Stimulated activated CD4-positive, alpha-beta T cell treated with anti-CD3 and anti-CD28 coated beads, Interleukin-4, amount 100 ng/mL, for 48 hours (primary cell): ENCODE measurements around the gene MCM5.
"Not testable (repeated sequence)": the region's sequence is repeated elsewhere in the genome, so short reads cannot be mapped to it uniquely, and the experiment has no call there.

Experiments used
- DNase-seq, 2 donors: peaks; one replicate each; pipeline ENCODE4 v3.0.0-alpha.2; 2020; ENCODE audit warnings: low read depth in 2 of 2

MCM5 gene

DNA sequence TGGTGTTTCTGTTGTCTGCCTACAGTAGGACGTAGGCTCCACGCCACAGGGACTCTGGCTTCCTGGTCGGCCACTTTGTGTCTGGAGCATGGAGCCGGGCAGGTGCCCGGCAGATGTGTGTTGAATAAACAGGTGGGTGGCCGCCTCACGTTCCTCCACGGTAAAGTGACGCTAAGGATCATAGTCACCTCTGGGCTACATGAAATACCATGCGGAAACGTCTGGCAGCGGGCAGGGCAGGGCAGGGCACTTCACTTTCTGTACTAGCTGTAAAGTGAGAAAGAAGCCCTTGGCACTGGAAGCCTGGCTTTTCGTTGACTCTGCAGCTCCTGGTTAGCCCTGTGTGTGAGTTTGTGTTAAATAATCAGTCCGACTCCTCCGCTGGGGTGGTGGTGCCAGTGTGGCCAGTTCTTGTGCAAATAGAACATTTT lies 52.4 kb downstream of the MCM5 start:
- no peak for DNase-seq

DNA sequence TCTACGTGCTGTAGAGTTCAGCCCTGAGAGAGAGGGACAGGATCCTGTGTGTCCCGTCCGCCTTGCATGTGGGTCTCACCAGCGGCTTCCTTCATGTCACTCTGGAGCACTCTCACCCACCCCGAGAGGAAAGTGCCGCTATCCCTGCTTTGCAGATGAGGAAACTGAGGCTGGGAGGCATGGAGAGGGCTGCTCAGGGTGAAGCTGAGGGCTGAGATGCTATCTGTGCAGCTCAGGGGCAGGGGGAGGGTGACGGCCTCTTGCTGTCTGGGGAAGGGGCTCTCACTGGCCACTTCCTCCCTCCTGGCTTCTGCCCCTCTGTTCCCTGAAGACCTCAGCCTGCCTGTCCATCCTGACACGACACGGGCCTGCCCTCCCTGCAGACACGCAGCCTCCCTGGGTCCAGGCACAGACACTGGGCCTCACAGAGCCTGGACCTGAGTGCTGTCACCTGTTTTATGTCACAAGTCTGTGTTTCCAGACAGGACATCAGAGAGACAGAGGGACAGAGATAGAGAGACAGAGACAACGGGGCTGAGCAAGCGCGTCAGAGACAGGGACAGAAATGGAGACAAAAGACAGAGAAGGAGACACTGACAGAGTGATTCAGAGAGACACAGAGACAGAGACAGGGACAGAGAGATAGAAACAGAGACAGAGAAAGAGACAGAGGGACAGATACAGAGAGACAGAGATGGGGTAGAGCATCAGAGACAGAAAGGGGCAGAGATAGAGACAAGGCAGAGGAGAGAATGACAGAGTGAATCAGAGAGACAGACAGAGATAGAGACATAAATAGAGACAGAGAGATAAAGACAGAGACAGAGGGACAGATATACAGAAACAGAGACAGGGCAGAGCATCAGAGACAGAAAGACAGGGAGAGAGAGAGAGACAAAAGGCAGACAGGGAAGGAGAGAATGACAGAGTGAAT lies 53.1 kb downstream of the MCM5 start:
- DNase-seq: no peak

- no peak for DNase-seq
Measured at GRCh38 chr22:35454416-35455054, 54.6 kb downstream of the MCM5 start.

DNA sequence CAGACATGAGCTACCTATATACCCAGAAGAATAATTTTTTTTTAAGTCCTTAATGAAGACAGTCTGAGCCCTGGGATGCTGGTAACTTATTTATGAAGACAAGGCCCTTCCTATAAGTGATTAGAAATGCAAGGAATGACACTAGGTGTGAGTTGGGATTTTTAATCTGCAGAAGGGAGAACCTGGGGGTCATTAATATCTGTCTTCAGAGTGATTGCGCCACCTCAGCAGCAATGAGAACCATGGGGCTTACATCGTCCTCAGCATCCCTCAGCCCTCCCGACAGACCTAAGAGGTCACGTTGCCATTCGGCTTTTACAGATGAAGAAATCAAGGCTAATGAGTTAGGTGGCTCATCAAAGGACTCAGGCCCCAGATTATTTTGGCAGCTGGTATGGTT lies 55.6 kb downstream of the MCM5 start:
- DNase-seq: no peak

DNA sequence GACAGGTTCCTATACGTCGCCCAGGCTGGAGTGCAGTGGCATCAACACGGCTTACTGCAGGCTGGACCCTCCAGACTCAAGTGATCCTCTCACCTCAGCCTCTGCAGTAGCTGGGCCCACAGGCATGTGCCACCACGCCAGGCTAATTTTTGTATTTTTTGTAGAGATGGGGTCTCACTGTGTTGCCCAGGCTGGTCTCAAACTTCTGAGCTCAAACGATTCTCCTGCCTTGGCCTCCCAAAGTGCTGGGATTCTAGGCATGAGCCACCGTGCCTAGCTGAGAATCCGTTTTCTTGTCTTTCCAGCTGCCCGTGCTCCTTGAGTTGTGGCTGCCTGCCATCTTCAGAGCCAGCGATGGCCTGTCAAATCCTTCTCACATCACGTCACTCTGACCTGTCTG lies 56.8 kb downstream of the MCM5 start:
- no peak for DNase-seq

DNA sequence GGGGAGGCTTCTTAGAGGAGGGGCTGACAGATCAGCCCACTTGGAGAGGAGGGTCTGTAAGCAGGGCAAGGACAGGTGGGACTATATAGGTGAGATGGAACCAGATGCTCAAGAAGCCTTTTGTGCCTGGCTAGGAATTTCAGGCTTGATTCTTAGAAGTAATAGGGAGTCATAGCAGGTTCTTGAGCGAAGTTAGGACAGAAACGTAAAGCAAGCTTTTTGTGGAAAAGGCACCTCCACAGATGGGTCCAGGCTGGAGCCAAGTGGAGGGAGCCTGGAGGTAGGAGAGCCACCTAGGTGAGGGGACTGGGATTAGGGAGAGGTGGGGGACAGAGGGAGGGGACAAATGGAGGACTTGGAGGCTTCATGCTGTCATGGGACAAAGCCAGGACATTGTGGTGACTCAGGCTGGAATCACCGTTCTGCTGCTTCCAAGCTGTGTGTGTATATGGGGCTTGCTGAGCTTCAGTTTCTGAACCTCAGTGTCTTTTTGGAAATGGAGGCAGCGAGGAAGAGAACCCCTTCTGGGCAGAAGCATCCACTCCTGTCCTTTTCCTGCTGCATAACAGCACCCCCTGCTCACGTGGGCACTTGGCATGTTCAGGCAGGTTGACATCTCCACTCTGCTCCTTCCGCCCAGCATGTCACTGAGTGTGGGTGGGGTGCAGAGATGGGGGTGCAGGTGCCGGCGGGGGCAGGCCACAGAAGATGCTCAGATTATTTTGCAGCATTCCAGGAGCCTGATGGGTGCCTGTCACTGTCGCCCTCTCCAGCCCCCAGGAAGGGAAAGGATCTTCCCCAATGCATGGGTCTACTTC lies 58.0 kb downstream of the MCM5 start:
- DNase-seq: no peak

DNA sequence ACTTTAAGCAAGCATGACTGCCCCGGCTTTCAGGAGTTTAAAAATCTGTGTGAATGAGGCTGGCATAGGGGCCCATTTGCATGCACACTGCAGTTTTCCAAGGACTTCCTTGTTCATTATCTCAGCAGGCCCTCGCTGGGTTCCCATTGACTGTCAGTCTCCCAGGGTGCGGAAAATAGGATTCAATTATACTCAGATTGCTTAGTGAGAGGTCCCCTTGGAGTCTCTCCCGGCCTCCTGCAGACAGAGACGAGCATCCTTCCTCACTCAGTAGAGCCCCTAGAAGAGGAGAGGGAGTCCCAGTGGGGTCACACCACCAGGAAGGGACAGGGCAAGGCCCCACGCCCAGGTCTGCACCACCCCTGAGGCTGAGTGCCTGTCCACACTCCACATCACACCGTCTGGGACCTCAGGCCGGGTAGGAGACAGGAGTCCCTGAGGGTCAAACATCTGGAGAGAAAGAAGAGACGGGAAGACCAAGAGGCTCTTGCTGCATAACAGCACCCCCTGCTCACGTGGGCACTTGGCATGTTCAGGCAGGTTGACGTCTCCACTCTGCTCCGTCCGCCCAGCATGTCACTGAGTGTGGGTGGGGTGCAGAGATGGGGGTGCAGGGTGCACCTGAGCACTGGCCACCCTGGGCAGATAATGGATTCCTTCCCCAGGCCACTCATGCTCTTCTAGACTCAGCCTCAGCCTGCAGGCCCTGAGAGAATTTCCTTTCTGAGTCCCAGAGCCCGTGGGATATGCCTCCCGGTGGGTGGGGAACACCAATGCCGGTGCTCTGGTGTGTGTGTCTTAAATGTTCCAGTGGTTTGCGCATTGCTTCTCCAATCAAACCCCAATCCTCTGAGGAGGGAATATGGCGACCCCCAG lies 58.8 kb downstream of the MCM5 start:
- DNase-seq: no peak

- no peak for DNase-seq
Measured at GRCh38 chr22:35459423-35459894, 59.5 kb downstream of the MCM5 start.

DNA sequence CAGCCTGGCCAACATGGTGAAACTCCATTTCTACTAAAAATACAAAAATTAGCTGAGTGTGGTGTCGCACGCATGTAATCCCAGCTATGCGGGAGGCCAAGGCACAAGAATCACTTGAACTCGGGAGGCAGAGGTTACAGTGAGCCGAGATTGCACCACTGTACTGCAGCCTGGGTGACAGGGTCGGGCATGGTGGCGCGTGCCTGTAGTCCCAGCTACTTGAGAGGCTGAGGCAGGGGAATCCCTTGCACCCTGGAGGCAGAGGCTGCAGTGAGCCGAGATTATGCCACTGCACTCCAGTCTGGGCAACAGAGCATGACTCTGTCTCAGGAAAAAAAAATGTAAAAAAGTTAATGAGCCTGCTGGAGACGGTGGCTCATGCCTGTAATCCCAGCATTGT lies 60.0 kb downstream of the MCM5 start:
- DNase-seq: not testable (repeated sequence)

DNA sequence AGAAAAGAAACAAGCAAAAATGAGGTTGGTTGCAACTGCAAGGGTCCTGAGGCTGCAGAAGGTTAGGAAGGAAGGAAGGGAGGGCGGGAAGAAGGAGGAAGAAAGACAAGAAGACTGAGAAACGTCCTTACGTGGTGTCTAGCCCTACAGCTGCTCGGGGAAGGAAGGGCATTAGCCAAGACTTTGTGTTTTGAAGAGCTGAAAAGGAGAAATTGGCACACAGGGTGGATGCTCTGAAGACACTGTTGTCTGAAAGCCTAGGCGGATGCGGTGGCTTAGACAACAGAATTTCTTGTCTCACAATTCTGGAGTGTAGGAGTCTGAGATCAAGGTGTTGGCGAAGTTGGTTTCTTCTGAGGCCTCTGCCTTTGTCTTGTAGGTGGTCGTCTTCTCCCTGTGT lies 60.7 kb downstream of the MCM5 start:
- DNase-seq: no peak

DNA sequence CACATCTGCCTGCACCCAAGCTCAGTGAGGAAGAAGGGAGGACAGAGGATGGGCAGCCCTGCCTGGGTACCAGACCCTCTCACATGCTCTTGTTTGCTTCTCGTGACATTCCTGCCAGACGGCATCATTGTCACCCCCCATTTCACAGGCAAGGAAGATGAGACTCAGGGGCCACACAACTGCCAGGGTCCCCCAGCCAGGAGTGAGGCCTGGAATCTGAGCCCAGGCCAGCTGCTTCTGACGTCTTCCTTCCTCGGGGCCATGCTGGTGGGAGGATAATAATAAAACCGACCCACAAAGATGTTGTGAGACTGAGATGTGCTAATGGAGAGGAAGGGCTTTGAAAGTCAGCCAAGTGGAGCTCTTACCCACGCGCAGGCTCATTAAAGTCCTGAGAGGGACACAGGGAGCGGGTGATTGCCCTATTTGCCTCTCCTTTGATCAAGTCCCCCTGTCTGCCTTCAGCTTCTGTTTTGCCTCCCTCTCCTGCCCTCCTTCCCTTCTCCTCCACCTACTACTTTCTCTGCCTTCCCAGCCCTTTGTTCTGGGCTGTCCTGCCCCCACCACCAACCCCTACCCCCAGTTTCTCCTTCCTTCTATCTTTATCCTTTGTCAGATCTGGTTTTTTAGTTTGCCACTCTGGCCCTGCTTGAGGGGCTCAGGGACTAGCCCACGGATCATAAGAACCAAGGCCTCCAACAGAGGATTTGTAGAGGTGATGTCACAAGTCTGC lies 62.7 kb downstream of the MCM5 start:
- DNase-seq: no peak

- DNase-seq: no peak
Measured at GRCh38 chr22:35463231-35463933, 63.4 kb downstream of the MCM5 start.

DNA sequence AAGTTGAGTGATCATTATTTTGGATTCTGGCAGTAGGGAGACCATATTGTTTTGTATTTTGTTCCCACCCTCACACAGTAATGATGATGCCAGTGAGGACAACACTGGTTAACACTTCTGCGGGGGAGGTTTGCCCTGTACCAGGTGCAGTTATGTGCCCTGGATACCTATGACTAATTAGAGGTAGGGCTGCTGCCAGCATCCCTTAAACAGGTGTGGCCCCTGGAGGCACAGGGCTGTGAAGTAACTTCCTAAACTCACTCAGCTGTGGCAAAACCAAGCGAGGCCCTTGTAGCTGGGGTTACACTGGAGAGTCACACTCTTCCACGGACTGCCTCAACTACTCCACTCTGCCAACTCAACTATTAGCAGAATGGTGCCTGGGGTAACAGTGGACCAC lies 64.5 kb downstream of the MCM5 start:
- DNase-seq: no peak

- DNase-seq: no peak
Measured at GRCh38 chr22:35465109-35465701, 65.3 kb downstream of the MCM5 start.

DNA sequence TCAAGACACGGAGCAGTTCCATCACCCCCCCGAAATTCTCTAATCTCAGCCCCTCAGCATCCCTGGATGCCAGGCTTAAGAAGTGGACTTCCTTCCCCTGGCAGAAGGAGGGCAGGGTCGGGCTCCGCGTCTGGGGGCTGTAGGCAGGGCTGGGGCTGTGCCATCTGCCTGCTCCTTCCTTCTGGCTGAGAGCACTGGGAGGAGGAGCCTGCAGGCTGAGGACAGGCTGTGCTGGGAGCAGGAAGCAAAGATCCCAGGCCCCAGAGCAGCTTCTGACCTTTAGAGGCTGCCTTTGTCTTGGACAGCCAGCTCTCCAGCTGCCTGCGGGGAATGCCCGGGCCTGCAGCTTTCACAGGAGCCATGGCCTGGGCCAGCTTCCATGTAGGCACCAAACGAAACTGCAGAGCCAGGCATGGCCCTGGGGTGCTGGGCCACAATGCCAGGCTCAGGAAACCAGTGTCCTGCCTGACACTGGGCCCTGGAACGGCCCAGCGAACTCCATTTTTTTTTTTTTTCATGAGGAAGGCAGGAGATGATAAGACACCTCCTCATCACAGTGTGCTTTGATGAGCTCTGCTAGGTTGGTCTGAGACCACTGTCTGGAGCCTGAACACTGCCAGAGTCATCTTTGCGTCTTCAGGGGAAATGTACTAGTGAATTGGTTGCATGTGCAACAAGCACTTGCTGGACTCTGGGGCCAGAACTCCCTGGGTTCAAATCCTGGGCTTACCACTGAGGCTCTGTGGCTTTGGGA lies 67.9 kb downstream of the MCM5 start:
- no peak for DNase-seq

- DNase-seq: no peak
Measured at GRCh38 chr22:35470903-35471321, 71.0 kb downstream of the MCM5 start.

DNA sequence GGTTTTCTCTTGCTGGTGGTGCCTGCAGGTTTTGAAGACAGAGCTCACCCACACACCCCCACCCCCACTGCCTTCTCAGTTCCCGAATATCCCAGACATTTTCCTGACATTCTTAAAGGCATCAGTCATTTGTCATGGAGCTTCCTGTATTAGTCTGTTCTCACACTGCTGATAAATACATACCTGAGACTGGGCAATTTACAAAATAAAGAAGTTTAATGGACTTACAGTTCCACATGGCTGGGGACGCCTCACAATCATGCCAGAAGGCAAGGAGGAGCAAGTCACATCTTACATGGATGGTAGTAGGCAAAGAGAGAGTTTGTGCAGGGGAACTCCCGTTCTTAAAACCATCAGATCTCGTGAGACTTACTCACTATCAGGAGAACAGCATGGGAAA lies 71.6 kb downstream of the MCM5 start:
- DNase-seq: not testable (repeated sequence)

DNA sequence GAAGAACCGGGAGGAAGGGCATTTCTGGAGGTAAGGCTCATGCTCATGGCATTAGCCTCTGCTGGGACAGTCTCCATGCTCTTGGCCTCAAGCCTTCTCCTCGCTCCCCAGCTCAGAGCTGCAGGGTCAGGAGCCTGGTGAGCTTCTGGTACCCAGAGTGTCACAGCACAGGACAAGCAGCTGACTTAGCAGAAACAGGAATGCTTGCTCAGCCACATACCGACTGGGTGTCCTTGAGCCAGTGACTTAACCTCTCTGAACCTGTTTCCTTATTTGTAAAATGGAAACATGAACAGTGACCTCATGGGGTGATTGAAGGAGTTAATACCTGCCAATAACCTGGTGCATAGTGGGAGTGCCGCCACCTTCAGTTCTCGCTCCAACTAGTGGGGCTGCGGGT lies 72.5 kb downstream of the MCM5 start:
- no peak for DNase-seq

DNA sequence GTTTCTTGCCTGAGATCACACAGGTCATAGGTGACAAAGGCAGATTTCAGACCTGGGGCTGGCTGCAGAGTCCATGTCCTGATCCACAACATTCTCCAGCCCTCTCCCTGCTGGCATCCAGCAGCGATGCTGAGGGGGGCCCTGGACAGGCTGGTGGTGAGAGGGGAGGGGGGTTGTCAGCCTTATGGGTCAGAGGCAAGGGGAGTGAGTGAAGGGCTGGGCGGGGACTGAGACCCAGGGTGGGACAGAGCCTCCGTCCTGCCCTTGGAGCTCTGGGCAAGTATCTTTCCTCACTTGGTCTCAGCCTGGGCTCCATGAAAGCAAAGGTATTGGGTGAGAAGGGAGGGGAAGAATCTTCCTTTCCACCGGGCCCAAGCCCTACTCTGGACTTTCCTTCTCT lies 74.0 kb downstream of the MCM5 start:
- no peak for DNase-seq
